Fibroblast of lung (primary cell): Measurements from ENCODE around the gene SNRNP40. TPM values are rescaled to one million over a fixed set of nuclear protein-coding genes. Genes with fewer than 3 reads are reported as not detected.

ENCODE experiments used
- DNase-seq, 2 donors: peaks; one replicate each; pipeline versions ENCODE4 v3.0.0 to v3.0.0-alpha.2; 2010; ENCODE audit warnings: low read depth in 2 of 2
- H2AFZ ChIP-seq: 2 replicates; pipeline ENCODE4 v1.5.1; 2012; ENCODE audit warnings: low read length, control low read depth, inconsistent platforms
- H3K27ac ChIP-seq: 2 replicates; pipeline ENCODE4 v1.5.1; 2011; ENCODE audit warnings: low read length, control low read depth; ENCODE audit not compliant: insufficient read depth
- H3K27me3 ChIP-seq: 2 replicates; pipeline ENCODE4 v1.5.1; 2011; ENCODE audit warnings: mild to moderate bottlenecking, low read length; ENCODE audit not compliant: control insufficient read depth, insufficient read depth
- H3K36me3 ChIP-seq: 2 replicates; pipeline ENCODE4 v1.5.1; 2011; ENCODE audit warnings: low read length; ENCODE audit not compliant: control insufficient read depth, insufficient read depth
- H3K4me1 ChIP-seq: 2 replicates; pipeline ENCODE4 v1.5.1; 2011; ENCODE audit warnings: low read length; ENCODE audit not compliant: control insufficient read depth, insufficient read depth; ENCODE audit errors: extremely low read depth
- H3K4me2 ChIP-seq: 2 replicates; pipeline ENCODE4 v1.5.1; 2011; ENCODE audit warnings: low read length, control low read depth; ENCODE audit not compliant: insufficient read depth; ENCODE audit errors: extremely low read depth
- H3K4me3 ChIP-seq, 4 experiments: fragments of 200-600 bp in 1 of 4; sonication (generic) in 1 of 4; replicated peaks in 1 of 4; 2 replicates each; pipeline ENCODE4 v1.5.1; 2011 to 2016; ENCODE audit warnings: low read length in 4 of 4, low read depth in 3 of 4, mild to moderate bottlenecking in 3 of 4, control low read depth in 2 of 4, inconsistent platforms in 1 of 4, mixed read lengths in 1 of 4; ENCODE audit not compliant: insufficient read depth in 1 of 4; ENCODE audit errors: control extremely low read depth in 1 of 4
- H3K79me2 ChIP-seq: 2 replicates; pipeline ENCODE4 v1.5.1; 2012; ENCODE audit warnings: mild to moderate bottlenecking, low read length, inconsistent platforms; ENCODE audit not compliant: control insufficient read depth, insufficient read depth
- H3K9ac ChIP-seq: 2 replicates; pipeline ENCODE4 v1.5.1; 2011; ENCODE audit warnings: mild to moderate bottlenecking, low read length, control low read depth; ENCODE audit not compliant: insufficient read depth
- H3K9me3 ChIP-seq: 2 replicates; pipeline ENCODE4 v1.5.1; 2012; ENCODE audit warnings: low read depth, low read length; ENCODE audit not compliant: control insufficient read depth, insufficient read depth
- H4K20me1 ChIP-seq: 2 replicates; pipeline ENCODE4 v1.5.1; 2011; ENCODE audit warnings: low read length; ENCODE audit not compliant: control insufficient read depth, insufficient read depth; ENCODE audit errors: extremely low read depth
- CTCF ChIP-seq, 2 donors: IDR thresholded peaks in 1 of 2; conservative IDR thresholded peaks in 1 of 2; 1 replicate in 1 of 2; 2 replicates in 1 of 2; pipeline ENCODE4 v1.5.1; 2011 to 2012; ENCODE audit warnings: low read length in 2 of 2, control low read depth in 1 of 2, inconsistent platforms in 1 of 2, low read depth in 1 of 2, mild to moderate bottlenecking in 1 of 2
- EZH2 ChIP-seq: IDR thresholded peaks from 2 replicates; pipeline ENCODE4 v1.5.1; 2012; ENCODE audit warnings: low read length, control low read depth, mild to moderate bottlenecking; ENCODE audit errors: missing control alignments
- polyA plus RNA-seq, 2 donors: library from polyadenylated mRNA; depleted of rRNA in 1 of 2; stranded (reverse) in 1 of 2; unstranded in 1 of 2; fragments of >200 nt; gene quantifications; 2 replicates each; pipeline ENCODE4 v1.2.1, GENCODE V29; 2011 to 2012; ENCODE audit warnings: missing spikeins in 1 of 2
- total RNA-seq: library from RNA; depleted of rRNA; stranded (reverse); fragments of >200 nt; gene quantifications from 2 replicates; pipeline ENCODE4 v1.2.1, GENCODE V29; 2014

Gene SNRNP40
- total and polyA plus RNA-seq, 2 donors (not counting 1 experiment from before 2014, with no cell fraction given): 53.5 to 96.6 TPM

GRCh38 chr1:31257213-31257612, 39.4 kb downstream of the SNRNP40 start:
- Histone ChIP-seq H3K9ac (no peak overlapping the region), H3K27ac (no peak overlapping the region), H3K9me3 (no peaks in the 10 kb centered on the region), H3K79me2 (no peaks in the 10 kb centered on the region), H3K27me3 (no peaks in the 10 kb centered on the region), H2AFZ (no peak overlapping the region), H3K4me3 (no peak overlapping the region), H4K20me1 (no peaks in the 10 kb centered on the region), H3K4me1 (no peaks in the 10 kb centered on the region), H3K4me2 (no peak overlapping the region), H3K36me3 (peaks cover 3% of the 10 kb centered on the region)
- TF ChIP-seq CTCF (conservative IDR thresholded peaks at IDR 0.05 in 1 of 2, IDR thresholded peaks at IDR 0.05 in 1 of 2; ENCODE audit: low read depth in 1 of 2, low read length in 2 of 2): no peak
- TF ChIP-seq EZH2: no peak
- DNase-seq: no peak

GRCh38 chr1:31249854-31250253, 46.7 kb downstream of the SNRNP40 start:
- no peak overlapping the region for H3K27ac ChIP-seq
- H3K4me2 ChIP-seq: no peak overlapping the region
- no peaks in the 10 kb centered on the region for H3K4me1 ChIP-seq
- TF ChIP-seq EZH2 (no peak), CTCF (conservative IDR thresholded peaks at IDR 0.05 in 1 of 2, IDR thresholded peaks at IDR 0.05 in 1 of 2; ENCODE audit: low read depth in 1 of 2, low read length in 2 of 2) (no peak)
- H3K9me3 ChIP-seq: no peaks in the 10 kb centered on the region
- no peaks in the 10 kb centered on the region for H3K36me3 ChIP-seq
- no peak overlapping the region for H2AFZ ChIP-seq
- H3K79me2 ChIP-seq: no peaks in the 10 kb centered on the region
- no peaks in the 10 kb centered on the region for H4K20me1 ChIP-seq
- DNase-seq: no peak
- no peak overlapping the region for H3K4me3 ChIP-seq
- H3K9ac ChIP-seq: no peak overlapping the region
- H3K27me3 ChIP-seq: no peaks in the 10 kb centered on the region

GRCh38 chr1:31248276-31248675, 48.3 kb downstream of the SNRNP40 start:
- H2AFZ ChIP-seq: no peak overlapping the region
- no peaks in the 10 kb centered on the region for H3K9me3 ChIP-seq
- H3K27ac ChIP-seq: no peak overlapping the region
- no peaks in the 10 kb centered on the region for H3K36me3 ChIP-seq
- H4K20me1 ChIP-seq: no peaks in the 10 kb centered on the region
- no peaks in the 10 kb centered on the region for H3K4me1 ChIP-seq
- H3K4me3 ChIP-seq: no peak overlapping the region
- no peak for DNase-seq
- H3K9ac ChIP-seq: no peak overlapping the region
- H3K27me3 ChIP-seq: no peaks in the 10 kb centered on the region
- no peak for TF ChIP-seq CTCF (conservative IDR thresholded peaks at IDR 0.05 in 1 of 2, IDR thresholded peaks at IDR 0.05 in 1 of 2; ENCODE audit: low read depth in 1 of 2, low read length in 2 of 2)
- TF ChIP-seq EZH2: no peak
- H3K4me2 ChIP-seq: no peak overlapping the region
- H3K79me2 ChIP-seq: no peaks in the 10 kb centered on the region
